Duodenal mucosa (tissue), 2 donors: ENCODE results near the gene MAD1L1.

ENCODE experiments used
- H3K27ac ChIP-seq: one replicate; pipeline ENCODE4 v1.7.0; 2013; ENCODE audit warnings: low read depth, low read length
- H3K27me3 ChIP-seq, 2 donors: one replicate each; pipeline ENCODE4 v1.7.0; 2013; ENCODE audit warnings: low read length in 2 of 2, control low read depth in 1 of 2; ENCODE audit not compliant: insufficient read depth in 2 of 2, control insufficient read depth in 1 of 2
- H3K36me3 ChIP-seq, 2 donors: one replicate each; pipeline ENCODE4 v1.7.0; 2013; ENCODE audit warnings: low read length in 2 of 2, control low read depth in 1 of 2; ENCODE audit not compliant: insufficient read depth in 2 of 2, control insufficient read depth in 1 of 2
- H3K4me1 ChIP-seq, 2 donors: one replicate each; pipeline ENCODE4 v1.7.0; 2013; ENCODE audit warnings: low read length in 2 of 2, control low read depth in 1 of 2; ENCODE audit not compliant: insufficient read depth in 2 of 2, control insufficient read depth in 1 of 2
- H3K4me3 ChIP-seq, 2 donors: one replicate each; pipeline ENCODE4 v1.7.0; 2013; ENCODE audit warnings: low read length in 2 of 2, low read depth in 1 of 2
- H3K9ac ChIP-seq, 2 donors: one replicate each; pipeline ENCODE4 v1.7.0; 2013; ENCODE audit warnings: low read length in 2 of 2, low read depth in 1 of 2
- H3K9me3 ChIP-seq, 2 donors: one replicate each; pipeline ENCODE4 v1.7.0; 2013; ENCODE audit warnings: low read length in 2 of 2, control low read depth in 1 of 2; ENCODE audit not compliant: control insufficient read depth in 1 of 2

The MAD1L1 gene

DNA sequence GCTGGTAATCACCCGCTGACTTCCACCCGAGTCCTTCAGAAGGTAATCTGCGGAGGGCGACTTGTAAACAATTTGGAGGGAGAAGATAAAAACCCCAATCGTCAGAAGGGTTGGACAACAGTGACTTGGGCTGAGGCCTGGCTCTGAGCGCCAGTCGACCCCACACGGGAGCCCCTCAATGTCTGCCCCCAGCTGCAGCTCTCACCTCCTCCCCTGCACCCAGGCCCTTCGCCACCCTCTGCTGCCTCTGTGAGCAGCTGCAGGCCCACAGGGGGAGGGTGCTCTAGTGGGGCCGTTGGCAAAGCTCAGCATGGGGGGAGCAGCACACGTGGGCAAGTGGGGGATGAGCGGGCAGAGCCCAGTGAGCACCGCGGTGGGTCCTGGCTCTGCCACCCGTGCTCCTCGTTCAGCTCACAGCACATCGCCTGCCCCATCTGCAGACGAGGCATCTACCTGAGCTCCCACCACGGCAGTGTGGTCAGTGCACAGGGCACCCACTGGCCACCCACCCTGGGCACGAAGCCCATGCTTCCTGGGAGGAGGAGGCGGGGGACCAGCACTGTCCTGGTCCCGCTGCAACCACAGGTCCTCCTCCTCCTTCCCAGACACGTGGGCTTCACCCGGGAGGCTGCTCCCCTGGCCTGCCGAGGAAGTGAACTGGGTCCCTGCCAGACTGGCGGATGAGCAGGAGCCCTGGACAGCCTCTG, 282.1 kb downstream of the MAD1L1 start:
- Histone ChIP-seq H3K27ac (no peak overlapping the region), H3K4me1 (peaks cover 0 to 5% of the 10 kb centered on the region in 2 donors), H3K27me3 (no peaks in the 10 kb centered on the region), H3K36me3 (no peaks in the 10 kb centered on the region), H3K9ac (no peak overlapping the region), H3K4me3 (no peak overlapping the region), H3K9me3 (no peaks in the 10 kb centered on the region)

DNA sequence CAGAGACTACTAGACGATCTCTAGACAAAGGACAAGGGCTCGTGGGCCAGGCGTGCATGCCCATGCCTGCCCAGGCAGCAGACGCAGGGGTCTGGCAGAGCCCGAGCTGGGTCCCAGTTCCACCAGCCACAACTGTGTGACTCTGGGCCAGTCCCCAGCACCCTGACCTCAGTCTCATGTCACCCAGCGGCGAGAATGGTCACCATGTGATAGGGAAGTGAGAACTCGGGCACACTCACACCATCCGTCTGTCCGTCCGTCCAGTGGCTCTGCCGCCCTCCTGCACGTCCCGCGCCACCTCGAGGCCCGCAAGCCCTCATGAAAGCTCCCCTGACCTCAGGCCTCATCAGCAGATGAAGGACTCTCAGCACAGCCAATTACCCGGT, 282.7 kb downstream of the MAD1L1 start:
- Histone ChIP-seq H3K4me1 (peaks cover 0 to 5% of the 10 kb centered on the region in 2 donors), H3K27me3 (no peaks in the 10 kb centered on the region), H3K36me3 (no peaks in the 10 kb centered on the region), H3K27ac (no peak overlapping the region), H3K4me3 (no peak overlapping the region), H3K9me3 (no peaks in the 10 kb centered on the region), H3K9ac (no peak overlapping the region)

DNA sequence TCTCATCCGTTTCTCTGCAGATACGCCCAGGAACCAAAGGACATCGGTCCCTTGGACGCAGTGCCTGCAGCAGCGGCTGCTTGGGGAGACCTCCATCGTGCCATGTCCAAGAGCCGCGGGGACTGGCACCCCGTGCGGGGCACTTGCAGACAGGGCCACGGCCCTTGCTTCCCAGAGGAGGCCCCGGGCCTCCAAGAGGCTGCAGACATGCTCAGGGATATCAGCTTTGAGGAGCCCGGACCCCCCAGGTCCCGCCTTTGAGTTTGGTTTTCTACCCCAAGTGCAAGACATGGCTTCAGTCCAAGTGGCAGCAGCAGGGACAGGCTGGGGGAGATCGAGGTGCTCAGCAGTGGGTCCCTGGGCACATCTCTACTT, 283.1 kb downstream of the MAD1L1 start:
- no peaks in the 10 kb centered on the region for H3K36me3 ChIP-seq
- H3K27ac ChIP-seq, result no peak overlapping the region
- no peak overlapping the region for H3K9ac ChIP-seq
- no peak overlapping the region for H3K4me3 ChIP-seq
- H3K4me1 ChIP-seq, result peaks cover 0 to 5% of the 10 kb centered on the region in 2 donors
- no peaks in the 10 kb centered on the region for H3K9me3 ChIP-seq
- H3K27me3 ChIP-seq, result no peaks in the 10 kb centered on the region

DNA sequence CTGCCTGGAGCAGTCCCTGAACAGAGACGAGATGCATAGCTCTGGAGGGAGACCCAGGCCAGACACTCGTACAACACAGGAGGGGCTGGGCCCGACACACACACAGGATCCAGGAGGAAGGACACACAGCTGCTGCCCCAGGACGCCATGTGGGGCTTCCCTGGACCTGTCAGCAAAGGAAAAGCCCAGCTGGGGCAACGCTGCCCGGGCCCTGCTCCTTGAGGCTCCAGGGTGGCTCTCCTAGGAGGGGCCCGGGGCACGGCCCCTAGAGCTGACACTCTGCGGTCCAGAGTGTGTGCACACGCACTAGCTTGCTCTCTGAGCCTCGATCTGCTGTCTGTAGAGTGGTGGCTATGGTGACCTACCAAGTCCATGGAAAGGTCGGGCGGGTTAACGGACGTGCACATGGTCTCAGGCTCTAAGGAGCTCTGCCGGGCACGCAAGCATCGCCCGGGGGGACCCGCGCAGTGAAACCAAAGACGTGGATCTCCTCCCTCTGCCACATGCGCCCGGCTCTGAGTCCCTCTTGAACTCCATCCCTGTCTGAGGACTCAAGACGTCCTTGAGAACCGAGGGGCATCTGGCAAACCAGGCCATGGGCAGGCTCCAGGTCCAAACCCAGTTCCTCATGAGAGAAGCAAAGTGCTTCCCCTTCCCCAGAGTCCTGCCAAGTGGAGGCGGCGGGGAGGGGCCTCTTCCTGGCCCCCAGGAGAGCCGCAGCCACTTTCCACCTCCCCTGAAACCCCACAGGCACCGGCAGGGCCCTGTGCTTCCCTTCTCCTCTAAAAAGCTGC, 283.7 kb downstream of the MAD1L1 start:
- Histone ChIP-seq H3K27me3 (no peaks in the 10 kb centered on the region), H3K27ac (no peak overlapping the region), H3K4me3 (no peak overlapping the region), H3K9me3 (no peaks in the 10 kb centered on the region), H3K36me3 (no peaks in the 10 kb centered on the region), H3K4me1 (peaks cover 0 to 5% of the 10 kb centered on the region in 2 donors), H3K9ac (no peak overlapping the region)

DNA sequence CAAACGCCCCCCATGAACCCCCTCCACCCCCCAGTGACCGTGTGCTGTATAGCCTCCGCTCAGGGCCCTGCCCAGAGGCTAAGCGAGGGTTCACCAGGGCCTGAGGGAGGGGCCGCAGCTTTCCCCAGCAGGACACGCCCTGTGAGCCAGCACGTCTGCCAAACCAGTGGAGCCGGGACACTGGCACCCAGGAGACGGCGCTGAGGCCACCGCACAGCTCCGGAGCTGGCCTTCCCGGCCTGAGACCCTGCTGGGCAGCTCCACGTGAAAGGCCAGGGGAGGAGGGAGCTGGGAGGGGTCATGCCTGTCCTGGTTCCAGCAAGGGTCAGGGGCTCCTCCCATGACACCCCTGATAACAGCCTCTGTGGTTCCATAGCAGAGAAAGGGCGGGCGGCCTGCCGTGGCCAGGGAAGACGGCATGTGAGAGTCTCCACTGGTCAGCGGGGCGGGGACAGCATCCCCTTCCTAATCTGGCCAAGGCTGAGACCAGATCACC, 284.4 kb downstream of the MAD1L1 start:
- Histone ChIP-seq H3K4me1 (peaks cover 0 to 5% of the 10 kb centered on the region in 2 donors), H3K36me3 (no peaks in the 10 kb centered on the region), H3K9ac (no peak overlapping the region), H3K4me3 (no peak overlapping the region), H3K27me3 (no peaks in the 10 kb centered on the region), H3K27ac (no peak overlapping the region), H3K9me3 (no peaks in the 10 kb centered on the region)

DNA sequence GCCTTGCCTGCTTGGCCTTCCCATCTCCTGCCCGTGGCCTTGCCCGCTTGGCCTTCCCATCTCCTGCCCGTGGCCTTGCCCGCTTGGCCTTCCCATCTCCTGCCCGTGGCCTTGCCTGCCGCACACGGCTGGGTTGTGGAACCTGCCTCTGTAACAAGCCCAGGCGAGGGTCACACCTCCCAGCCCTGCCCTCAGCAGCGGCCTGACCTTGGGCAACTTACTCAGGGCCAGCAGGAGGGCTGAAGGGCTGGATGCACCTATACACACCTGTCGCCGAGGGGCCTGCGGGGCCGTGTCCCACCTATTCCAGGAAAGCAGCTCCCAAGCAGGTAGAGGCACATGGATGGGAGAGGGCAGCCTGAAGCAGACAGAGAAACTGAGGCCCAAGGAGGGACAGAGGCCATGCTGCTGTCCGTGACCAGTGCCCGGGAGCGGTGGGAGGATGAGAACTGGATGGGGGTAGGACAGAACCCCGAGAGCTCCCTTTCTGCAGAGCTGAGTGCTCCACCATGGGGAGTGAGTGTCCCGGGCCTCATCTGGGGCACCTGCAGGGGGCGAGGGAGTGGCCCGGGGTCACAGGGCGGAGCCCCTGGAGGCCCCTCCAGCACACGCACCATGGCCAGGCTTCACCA, 285.0 kb downstream of the MAD1L1 start:
- Histone ChIP-seq H3K27ac (no peak overlapping the region), H3K27me3 (no peaks in the 10 kb centered on the region), H3K4me1 (peaks cover 0 to 5% of the 10 kb centered on the region in 2 donors), H3K9me3 (no peaks in the 10 kb centered on the region), H3K4me3 (no peak overlapping the region), H3K9ac (no peak overlapping the region), H3K36me3 (no peaks in the 10 kb centered on the region)

DNA sequence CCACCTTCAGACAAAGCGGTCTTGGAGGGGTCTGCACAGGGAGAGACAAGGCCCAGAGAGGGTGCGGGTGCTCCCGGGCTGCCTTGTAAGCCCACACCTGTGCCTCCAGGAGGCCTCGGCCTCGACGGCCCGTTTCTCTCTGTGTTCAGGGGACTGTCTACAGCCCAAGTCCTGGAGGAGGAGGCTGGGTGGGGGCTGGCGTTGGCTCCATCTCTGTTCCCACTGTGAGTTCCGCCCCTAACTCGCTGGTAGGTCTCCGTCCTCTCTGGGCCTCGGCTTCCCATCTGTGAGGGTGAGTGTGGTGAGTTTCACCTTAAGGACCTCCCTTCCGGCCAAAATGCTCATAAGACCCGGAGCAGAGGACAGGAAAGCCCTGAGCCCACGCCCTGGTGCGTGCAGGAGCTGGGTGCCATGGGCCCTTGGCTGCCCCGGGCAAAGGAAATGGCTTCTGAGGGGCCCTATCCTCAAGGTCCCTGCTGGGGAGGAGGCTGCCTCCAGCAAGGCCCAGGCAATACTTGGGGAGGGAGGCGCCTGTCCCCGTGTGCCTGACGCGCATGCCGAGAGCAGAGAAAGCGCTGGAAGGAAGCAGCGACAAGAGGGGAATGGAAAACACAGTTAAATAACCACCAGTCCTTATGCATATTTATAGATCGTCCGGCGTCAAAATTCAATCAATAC, 285.8 kb downstream of the MAD1L1 start:
- Histone ChIP-seq H3K27me3 (no peaks in the 10 kb centered on the region), H3K27ac (no peak overlapping the region), H3K9me3 (no peaks in the 10 kb centered on the region), H3K9ac (no peak overlapping the region), H3K4me3 (no peak overlapping the region), H3K4me1 (peaks cover 0 to 5% of the 10 kb centered on the region in 2 donors), H3K36me3 (no peaks in the 10 kb centered on the region)

DNA sequence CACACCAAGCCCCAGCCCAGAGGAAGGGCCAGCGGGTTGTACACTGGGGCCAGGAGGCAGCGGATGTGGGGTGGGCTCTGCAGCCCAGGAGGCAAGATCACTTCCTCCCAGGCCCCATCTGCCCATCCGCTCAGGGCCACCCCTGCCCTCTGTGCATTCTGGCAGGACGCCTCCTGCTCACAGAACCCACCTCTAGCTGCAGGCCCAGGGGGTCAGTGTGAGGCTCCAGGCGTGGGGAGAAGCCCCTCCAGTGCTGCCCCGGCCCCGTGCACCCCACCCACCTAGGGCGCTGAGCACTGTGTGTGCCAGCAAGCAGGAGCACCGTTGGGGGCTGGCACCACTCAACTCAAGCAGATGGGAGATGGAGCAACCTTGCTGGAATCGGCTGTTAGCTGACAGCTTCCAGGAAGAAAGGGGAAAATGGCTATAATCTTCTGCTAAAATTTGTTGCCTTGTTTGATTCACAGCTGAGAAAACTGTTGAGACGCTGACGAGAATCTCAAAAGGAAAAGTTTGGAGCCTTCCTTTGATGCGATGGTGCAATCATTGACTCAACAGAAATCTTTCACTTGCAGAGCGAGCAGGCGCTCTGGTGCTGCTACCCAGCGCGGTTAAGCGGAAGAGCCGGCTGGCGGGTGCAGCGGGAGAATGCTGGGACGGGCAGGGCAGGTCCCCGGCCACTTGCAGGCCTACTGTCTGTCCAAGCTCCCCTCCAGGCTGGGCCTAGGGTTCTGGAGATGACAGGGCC, 286.5 kb downstream of the MAD1L1 start:
- Histone ChIP-seq H3K4me3 (no peak overlapping the region), H3K36me3 (no peaks in the 10 kb centered on the region), H3K27ac (no peak overlapping the region), H3K27me3 (no peaks in the 10 kb centered on the region), H3K9me3 (no peaks in the 10 kb centered on the region), H3K9ac (no peak overlapping the region), H3K4me1 (peaks cover 0 to 4% of the 10 kb centered on the region in 2 donors)

DNA sequence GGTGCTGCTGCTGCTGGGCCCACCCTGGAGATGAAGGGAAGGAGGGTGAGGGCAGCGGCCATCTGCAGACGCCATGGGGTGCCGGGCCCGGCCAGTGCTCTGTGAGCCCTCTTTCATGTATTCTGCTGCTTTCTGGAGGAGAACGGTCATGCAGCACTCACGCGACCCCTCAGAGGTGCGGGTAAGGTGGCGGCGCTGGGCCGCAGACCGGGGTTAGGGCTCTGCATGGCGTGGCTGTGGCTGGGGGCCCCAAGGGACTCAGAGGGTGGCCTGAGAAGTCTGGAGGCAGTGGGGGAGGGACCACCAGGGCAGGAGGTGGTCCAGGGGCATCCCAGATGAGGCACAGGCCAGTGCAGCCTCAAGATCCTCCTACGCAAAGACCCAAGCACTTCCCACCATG, 287.2 kb downstream of the MAD1L1 start:
- H3K36me3 ChIP-seq, result no peaks in the 10 kb centered on the region
- no peak overlapping the region for H3K27ac ChIP-seq
- H3K4me3 ChIP-seq, result no peak overlapping the region
- no peaks in the 10 kb centered on the region for H3K27me3 ChIP-seq
- peaks cover 0 to 5% of the 10 kb centered on the region in 2 donors for H3K4me1 ChIP-seq
- H3K9ac ChIP-seq, result no peak overlapping the region
- H3K9me3 ChIP-seq, result no peaks in the 10 kb centered on the region
